PFSK-1 (cell line): ENCODE results near the gene CLPTM1L.

Source experiments
- FOXP2 ChIP-seq: optimal IDR thresholded peaks from 2 replicates; pipeline ENCODE3; 2011; ENCODE audit warnings: borderline replicate concordance, control low read depth, inconsistent platforms; ENCODE audit not compliant: insufficient read depth; ENCODE audit errors: extremely low read length, extremely low read depth
- POLR2AphosphoS5 ChIP-seq: IDR thresholded peaks from 2 replicates; pipeline ENCODE4 v1.6.1; 2012; ENCODE audit warnings: low read depth, mild to moderate bottlenecking, control low read depth, low read length, moderate library complexity
- REST ChIP-seq, 2 experiments: IDR thresholded peaks; 2 replicates each; pipeline versions ENCODE4 v1.6.1 to v1.8.0; 2011 to 2012; ENCODE audit warnings: low read depth in 2 of 2, low read length in 2 of 2, control low read depth in 1 of 2, inconsistent platforms in 1 of 2, mild to moderate bottlenecking in 1 of 2, moderate library complexity in 1 of 2; ENCODE audit not compliant: insufficient read depth in 1 of 2
- SIN3A ChIP-seq: IDR thresholded peaks from 2 replicates; pipeline ENCODE4 v1.6.1; 2012; ENCODE audit warnings: mild to moderate bottlenecking, low read length, moderate library complexity, borderline replicate concordance; ENCODE audit not compliant: insufficient read depth
- TAF1 ChIP-seq: IDR thresholded peaks from 2 replicates; pipeline ENCODE4 v1.6.1; 2012; ENCODE audit warnings: low read length, control low read depth, borderline replicate concordance; ENCODE audit not compliant: insufficient read depth

The CLPTM1L gene

DNA sequence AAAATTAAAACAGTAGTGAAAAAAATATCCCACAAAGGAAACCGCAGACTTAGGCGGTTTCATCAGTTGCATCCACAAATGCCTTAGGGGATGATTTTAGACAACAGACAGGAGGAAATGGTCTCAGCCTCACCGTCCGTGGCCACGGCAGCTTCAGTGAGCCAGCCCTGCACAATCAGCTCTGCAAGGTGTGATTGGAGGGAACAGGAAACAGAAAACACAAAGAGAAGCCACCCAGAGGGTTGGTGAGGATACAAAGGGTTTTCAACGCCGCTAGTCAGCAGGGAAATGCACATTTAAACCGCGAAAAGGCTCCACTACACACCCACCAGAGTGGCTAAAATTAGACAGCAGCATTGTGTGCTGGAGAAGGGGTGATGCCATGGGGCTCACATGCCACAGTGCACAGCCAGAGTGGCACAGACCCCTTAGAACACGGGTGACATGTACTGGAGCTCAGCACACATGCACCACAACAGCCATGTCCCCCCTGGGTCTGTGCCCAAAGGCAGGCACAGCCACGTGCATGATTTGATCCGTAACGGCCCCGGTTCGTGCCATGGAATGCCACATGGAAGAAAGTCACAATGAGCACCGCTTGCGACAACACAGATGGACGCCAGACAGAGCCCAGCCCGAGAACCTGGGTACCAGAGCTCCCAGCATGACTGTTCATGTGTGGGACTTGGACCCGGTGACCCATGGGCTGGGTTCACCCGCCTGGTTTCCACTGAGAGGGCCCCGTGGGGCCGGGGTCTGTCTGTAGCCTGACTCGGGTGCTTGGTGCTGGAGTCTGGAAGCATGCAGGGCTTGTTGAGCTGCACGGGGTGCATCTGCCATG is 31.7 kb downstream of the CLPTM1L start:
- TF ChIP-seq POLR2AphosphoS5: no peak
- TF ChIP-seq SIN3A: no peak
- TF ChIP-seq TAF1: no peak

- TF ChIP-seq FOXP2 (no peak), SIN3A (no peak)
Measured at GRCh38 chr5:1312206-1312605, 32.7 kb downstream of the CLPTM1L start.

DNA sequence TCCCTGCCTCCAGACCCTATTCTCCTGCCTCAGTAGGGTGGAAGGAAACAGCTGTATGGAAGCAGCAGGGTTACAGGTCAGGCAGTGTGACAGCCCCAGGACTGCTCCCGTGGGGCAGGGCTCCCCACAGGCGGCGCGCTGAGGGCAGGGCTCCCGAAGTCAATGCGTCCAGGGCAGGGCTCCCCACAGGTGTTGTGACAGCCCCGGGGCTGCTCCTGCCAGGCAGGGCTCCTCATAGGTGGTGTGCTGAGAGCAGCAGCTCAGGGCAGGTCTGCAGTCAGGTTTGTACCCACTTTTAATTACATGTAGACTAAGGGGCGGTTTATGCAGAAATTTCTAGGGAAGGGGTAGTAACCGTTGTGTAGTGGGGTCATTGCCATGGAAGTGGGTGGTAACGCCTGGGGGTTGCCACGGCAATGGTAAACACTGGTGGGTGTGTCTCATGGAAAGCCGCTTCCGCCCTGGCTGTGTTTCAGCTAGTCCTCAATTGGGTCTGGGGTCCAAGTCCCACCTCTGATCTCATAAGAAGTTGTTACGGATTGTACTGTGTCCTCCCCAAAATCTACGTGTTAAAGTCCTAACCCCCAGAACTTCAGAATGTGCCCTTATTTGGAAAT is 33.4 kb downstream of the CLPTM1L start:
- TF ChIP-seq POLR2AphosphoS5: no peak
- no peak for TF ChIP-seq FOXP2
- no peak for TF ChIP-seq REST (IDR thresholded peaks at IDR 0.05; ENCODE audit: insufficient read depth in 1 of 2, low read depth in 2 of 2, low read length in 2 of 2)
- TF ChIP-seq TAF1: no peak
- no peak for TF ChIP-seq SIN3A

DNA sequence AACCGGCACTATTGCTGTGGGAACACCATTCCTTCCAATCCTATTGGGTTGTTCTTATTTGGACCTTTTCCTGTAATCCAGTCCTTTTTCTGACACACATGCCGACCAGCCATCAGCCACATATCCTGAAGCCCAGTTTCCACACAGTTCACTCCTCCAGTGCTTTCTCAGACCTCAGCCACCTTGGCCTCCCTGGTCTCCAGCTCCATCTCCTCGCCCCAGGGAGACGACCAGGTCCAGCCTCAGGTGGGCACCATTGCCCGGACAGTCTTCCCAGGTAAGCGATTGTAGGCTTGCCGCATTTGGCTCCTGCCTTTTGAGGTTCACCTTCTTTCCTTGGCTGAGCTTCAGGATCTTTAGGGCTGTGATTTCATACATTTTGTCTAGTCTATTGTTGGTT is 34.8 kb downstream of the CLPTM1L start:
- no peak for TF ChIP-seq POLR2AphosphoS5
- TF ChIP-seq TAF1: no peak
- TF ChIP-seq SIN3A: no peak
- TF ChIP-seq REST (IDR thresholded peaks at IDR 0.05; ENCODE audit: insufficient read depth in 1 of 2, low read depth in 2 of 2, low read length in 2 of 2): no peak

DNA sequence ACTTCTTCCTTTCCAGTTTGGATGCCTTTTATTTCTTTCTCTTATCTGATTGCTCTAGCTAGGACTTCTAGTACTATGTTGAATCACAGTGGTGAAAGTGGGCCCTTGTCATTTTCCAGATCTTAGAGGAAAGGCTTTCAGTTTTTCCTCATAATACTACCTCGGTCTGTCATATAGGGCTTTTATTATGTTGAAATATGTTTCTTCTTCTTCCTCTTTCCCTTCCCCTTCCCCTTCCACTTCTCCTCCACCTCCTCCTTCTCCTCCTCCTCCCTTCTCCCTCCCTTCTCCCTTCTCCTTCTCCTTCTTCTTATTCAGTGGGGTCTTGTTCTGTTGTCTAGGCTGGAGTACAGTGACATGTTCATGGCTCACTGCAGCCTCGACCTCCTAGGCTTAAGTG is 40.9 kb downstream of the CLPTM1L start:
- TF ChIP-seq TAF1 (no peak), REST (IDR thresholded peaks at IDR 0.05; ENCODE audit: insufficient read depth in 1 of 2, low read depth in 2 of 2, low read length in 2 of 2) (no peak), FOXP2 (no peak), SIN3A (no peak), POLR2AphosphoS5 (no peak)

DNA sequence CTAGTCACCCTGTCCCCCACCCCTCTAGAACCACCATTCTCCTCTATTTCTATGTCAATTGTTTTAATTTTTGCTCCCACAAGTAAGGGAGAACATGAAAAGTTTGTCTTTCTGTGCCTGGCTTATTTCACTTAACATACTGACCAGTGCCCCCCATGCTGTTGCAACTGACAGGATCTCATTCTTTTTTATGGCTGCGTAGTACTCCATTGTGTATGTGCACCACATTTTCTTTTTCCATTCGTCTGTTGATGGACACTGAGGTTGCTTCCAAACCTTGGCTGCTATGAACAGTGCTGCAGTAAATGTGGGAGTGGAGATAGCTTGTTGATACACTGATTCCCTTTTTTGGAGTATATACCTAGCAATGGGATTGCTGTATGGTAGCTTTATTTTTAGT is 42.6 kb downstream of the CLPTM1L start:
- TF ChIP-seq SIN3A (no peak), REST (IDR thresholded peaks at IDR 0.05; ENCODE audit: insufficient read depth in 1 of 2, low read depth in 2 of 2, low read length in 2 of 2) (no peak), TAF1 (no peak), POLR2AphosphoS5 (no peak), FOXP2 (no peak)
